ENCODE data around the gene ADGRG3. TPM values are rescaled to one million over a fixed set of nuclear protein-coding genes. Genes with fewer than 3 reads are reported as not detected.

The ADGRG3 gene
- total and polyA plus RNA-seq, 9 of the 15 experiments (the other 6 are each of a cell fraction or from before 2014, with no cell fraction given): 0.09 to 0.52 (median 0.14) TPM; not detected in 3

DNA sequence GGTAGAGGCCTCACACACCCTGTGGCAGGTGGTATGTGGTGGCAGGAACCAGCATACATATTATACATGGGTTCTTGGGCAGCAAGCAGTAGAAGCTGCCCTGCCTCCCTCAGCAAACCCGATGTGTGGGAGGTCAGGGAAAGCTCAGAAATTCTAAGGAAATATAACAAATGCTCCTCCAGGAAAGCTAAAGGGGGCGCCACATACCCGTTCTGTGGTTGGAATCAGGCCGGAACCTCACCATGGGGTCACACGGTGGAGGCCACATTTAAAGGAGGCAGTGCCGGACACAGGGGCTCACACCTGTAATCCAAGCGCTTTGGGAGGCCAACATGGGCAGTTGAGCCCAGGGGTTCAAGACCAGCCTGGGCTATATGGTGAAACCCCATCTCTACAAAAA lies 55.1 kb downstream of the ADGRG3 start:
- FAIRE-seq: peak; percentile 35
- CTCF ChIA-PET (ENCODE audit: low intra/inter-chr PET ratio): no interaction called here
- H3K9ac ChIP-seq (ENCODE audit: insufficient read depth in 1 of 2, low read depth in 2 of 2, low read length in 2 of 2): peak overlapping the region in 1 of 2 experiments; percentile 10; a peak in 1 of 4 replicates
- TF ChIP-seq NR2C2 (CRISPR knock-in tag; IDR thresholded peaks at IDR 0.05) (no peak), NR2C2 (tag; IDR thresholded peaks at IDR 0.05) (peak; percentile 36; the same call in 1 of the 2 replicates), L3MBTL2 (IDR thresholded peaks at IDR 0.05) (peak; percentile 67), RCOR1 (IDR thresholded peaks at IDR 0.05; ENCODE audit: borderline replicate concordance in 1 of 2, low read depth in 2 of 2, low read length in 2 of 2) (peak in 1 of 2 experiments; percentile 32; a peak in 1 of 4 replicates)
- TF ChIP-seq, protein P1, sequence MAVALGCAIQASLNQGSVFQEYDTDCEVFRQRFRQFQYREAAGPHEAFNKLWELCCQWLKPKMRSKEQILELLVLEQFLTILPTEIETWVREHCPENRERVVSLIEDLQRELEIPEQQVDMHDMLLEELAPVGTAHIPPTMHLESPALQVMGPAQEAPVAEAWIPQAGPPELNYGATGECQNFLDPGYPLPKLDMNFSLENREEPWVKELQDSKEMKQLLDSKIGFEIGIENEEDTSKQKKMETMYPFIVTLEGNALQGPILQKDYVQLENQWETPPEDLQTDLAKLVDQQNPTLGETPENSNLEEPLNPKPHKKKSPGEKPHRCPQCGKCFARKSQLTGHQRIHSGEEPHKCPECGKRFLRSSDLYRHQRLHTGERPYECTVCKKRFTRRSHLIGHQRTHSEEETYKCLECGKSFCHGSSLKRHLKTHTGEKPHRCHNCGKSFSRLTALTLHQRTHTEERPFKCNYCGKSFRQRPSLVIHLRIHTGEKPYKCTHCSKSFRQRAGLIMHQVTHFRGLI (CRISPR knock-in tag; IDR thresholded peaks at IDR 0.05): no peak
- TF ChIP-seq, protein P2, sequence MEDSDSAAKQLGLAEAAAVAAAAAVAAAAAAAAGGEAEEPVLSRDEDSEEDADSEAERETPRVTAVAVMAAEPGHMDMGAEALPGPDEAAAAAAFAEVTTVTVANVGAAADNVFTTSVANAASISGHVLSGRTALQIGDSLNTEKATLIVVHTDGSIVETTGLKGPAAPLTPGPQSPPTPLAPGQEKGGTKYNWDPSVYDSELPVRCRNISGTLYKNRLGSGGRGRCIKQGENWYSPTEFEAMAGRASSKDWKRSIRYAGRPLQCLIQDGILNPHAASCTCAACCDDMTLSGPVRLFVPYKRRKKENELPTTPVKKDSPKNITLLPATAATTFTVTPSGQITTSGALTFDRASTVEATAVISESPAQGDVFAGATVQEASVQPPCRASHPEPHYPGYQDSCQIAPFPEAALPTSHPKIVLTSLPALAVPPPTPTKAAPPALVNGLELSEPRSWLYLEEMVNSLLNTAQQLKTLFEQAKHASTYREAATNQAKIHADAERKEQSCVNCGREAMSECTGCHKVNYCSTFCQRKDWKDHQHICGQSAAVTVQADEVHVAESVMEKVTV (CRISPR knock-in tag; IDR thresholded peaks at IDR 0.05): 0 out of 2 replicates have a peak, but pooled peaks have one; percentile 29
- TF ChIP-seq, protein P3, sequence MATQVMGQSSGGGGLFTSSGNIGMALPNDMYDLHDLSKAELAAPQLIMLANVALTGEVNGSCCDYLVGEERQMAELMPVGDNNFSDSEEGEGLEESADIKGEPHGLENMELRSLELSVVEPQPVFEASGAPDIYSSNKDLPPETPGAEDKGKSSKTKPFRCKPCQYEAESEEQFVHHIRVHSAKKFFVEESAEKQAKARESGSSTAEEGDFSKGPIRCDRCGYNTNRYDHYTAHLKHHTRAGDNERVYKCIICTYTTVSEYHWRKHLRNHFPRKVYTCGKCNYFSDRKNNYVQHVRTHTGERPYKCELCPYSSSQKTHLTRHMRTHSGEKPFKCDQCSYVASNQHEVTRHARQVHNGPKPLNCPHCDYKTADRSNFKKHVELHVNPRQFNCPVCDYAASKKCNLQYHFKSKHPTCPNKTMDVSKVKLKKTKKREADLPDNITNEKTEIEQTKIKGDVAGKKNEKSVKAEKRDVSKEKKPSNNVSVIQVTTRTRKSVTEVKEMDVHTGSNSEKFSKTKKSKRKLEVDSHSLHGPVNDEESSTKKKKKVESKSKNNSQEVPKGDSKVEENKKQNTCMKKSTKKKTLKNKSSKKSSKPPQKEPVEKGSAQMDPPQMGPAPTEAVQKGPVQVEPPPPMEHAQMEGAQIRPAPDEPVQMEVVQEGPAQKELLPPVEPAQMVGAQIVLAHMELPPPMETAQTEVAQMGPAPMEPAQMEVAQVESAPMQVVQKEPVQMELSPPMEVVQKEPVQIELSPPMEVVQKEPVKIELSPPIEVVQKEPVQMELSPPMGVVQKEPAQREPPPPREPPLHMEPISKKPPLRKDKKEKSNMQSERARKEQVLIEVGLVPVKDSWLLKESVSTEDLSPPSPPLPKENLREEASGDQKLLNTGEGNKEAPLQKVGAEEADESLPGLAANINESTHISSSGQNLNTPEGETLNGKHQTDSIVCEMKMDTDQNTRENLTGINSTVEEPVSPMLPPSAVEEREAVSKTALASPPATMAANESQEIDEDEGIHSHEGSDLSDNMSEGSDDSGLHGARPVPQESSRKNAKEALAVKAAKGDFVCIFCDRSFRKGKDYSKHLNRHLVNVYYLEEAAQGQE (IDR thresholded peaks at IDR 0.05; ENCODE audit: borderline replicate concordance): peak; percentile 21; the same call in 1 of the 2 replicates
- TF ChIP-seq, protein P3 (CRISPR knock-in tag; IDR thresholded peaks at IDR 0.05; ENCODE audit: low read depth): no peak

More for the DNA sequence above, 55.1 kb downstream of the ADGRG3 start:
- H3K79me2 ChIP-seq (ENCODE audit: control insufficient read depth, insufficient read depth, low read length): no peaks in the 10 kb centered on the region
- no peaks in the 10 kb centered on the region for H3K36me3 ChIP-seq (ENCODE audit: control insufficient read depth, insufficient read depth, low read length)
- WGBS (ENCODE audit: insufficient coverage, low coverage, missing lambda C conversion rate): 22% methylated on average over 7 of the region's 7 CpGs
- in situ Hi-C loops (cut with MboI): no loop called here
- H3K9me1 ChIP-seq (ENCODE audit: control insufficient read depth, insufficient read depth, low read length): no peaks in the 10 kb centered on the region
- peak; percentile 75 for ATAC-seq
- intact Hi-C loops (cut with micrococcal nuclease): loop anchor here (5.0 kb wide), 1 partner anchor 131 kb away; no protein-coding TSS in a partner anchor
- H3K4me3 ChIP-seq: no peak overlapping the region
- H3K9me3 ChIP-seq (replicated peaks; ENCODE audit: control insufficient read depth, insufficient read depth, low read depth, low read length): no peaks in the 10 kb centered on the region
- H3K27me3 ChIP-seq (ENCODE audit: control insufficient read depth in 2 of 2, insufficient read depth in 2 of 2, low read length in 2 of 2): peaks cover 0 to 6% of the 10 kb centered on the region in 2 experiments; a peak in 1 of 5 replicates
- no TSS peak for BruUV-seq (replicated peaks)
- no peaks in the 10 kb centered on the region for H4K20me1 ChIP-seq (replicated peaks; ENCODE audit: control insufficient read depth, insufficient read depth, low read length)
- POLR2A ChIA-PET: interaction anchor here (0.6 to 1.5 kb wide), 3 partner anchors 12 to 89 kb away, joined by 3 to 8 read pairs (median 5); partner anchors contain the start of gene KATNB1
- H3K4me1 ChIP-seq (replicated peaks in 1 of 2; ENCODE audit: control insufficient read depth in 2 of 2, insufficient read depth in 2 of 2, low read length in 2 of 2): peaks cover 12 to 14% of the 10 kb centered on the region in 2 experiments
- no peak overlapping the region for H3K27ac ChIP-seq (ENCODE audit: extremely low read depth, low read depth, low read length)
- DNase-seq (ENCODE audit: extremely low read depth in 1 of 4, low spot score in 3 of 4): peak; percentile 42 to 67 (median 50)
- peak overlapping the region; percentile 15; the same call in 1 of the 2 replicates for H2AFZ ChIP-seq (ENCODE audit: low read depth, low read length)
- H3K4me2 ChIP-seq (ENCODE audit: insufficient read depth, low read length): no peak overlapping the region
